ENCODE results near the gene HELZ.
"Not testable (repeated sequence)": the region's sequence is repeated elsewhere in the genome, so short reads cannot be mapped to it uniquely, and the experiment has no call there.

GRCh38 chr17:67095291-67095690, 149.7 kb downstream of the HELZ start:
- TF ChIP-seq, protein P1, sequence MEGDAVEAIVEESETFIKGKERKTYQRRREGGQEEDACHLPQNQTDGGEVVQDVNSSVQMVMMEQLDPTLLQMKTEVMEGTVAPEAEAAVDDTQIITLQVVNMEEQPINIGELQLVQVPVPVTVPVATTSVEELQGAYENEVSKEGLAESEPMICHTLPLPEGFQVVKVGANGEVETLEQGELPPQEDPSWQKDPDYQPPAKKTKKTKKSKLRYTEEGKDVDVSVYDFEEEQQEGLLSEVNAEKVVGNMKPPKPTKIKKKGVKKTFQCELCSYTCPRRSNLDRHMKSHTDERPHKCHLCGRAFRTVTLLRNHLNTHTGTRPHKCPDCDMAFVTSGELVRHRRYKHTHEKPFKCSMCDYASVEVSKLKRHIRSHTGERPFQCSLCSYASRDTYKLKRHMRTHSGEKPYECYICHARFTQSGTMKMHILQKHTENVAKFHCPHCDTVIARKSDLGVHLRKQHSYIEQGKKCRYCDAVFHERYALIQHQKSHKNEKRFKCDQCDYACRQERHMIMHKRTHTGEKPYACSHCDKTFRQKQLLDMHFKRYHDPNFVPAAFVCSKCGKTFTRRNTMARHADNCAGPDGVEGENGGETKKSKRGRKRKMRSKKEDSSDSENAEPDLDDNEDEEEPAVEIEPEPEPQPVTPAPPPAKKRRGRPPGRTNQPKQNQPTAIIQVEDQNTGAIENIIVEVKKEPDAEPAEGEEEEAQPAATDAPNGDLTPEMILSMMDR (IDR thresholded peaks at IDR 0.05; ENCODE audit: insufficient read depth, low read depth, low read length) = not testable (repeated sequence)
- not testable (repeated sequence) for TF ChIP-seq EZH2 (IDR thresholded peaks at IDR 0.05; ENCODE audit: insufficient read depth, low read length)
